K562 (cell line): ENCODE results near the gene EFNA2. TPM values are rescaled to one million over a fixed set of nuclear protein-coding genes. Genes with fewer than 3 reads are reported as not detected.

Experiments
- CCNT2 ChIP-seq: IDR thresholded peaks from 2 replicates; pipeline ENCODE4 v1.6.1; 2011; ENCODE audit warnings: borderline replicate concordance, low read depth, mild to moderate bottlenecking, moderate library complexity, mixed read lengths, low read length; ENCODE audit not compliant: insufficient read length; ENCODE audit errors: extremely low read depth
- HES1 ChIP-seq: fragments of 450-650 bp; IDR thresholded peaks from 2 replicates; pipeline ENCODE4 v1.6.1; 2016; ENCODE audit warnings: low read depth, mild to moderate bottlenecking, moderate library complexity
- HIVEP1 ChIP-seq: fragments of 250-450 bp; sonication (Bioruptor Pico); IDR thresholded peaks from 2 replicates; pipeline ENCODE4 v1.4.0; 2020; ENCODE audit warnings: mild to moderate bottlenecking
- MTA3 ChIP-seq: fragments of 450-650 bp; formaldehyde crosslinking; IDR thresholded peaks from 2 replicates; pipeline ENCODE4 v1.6.1; 2017; ENCODE audit warnings: mild to moderate bottlenecking, borderline replicate concordance
- PKNOX1 ChIP-seq: fragments of 450-650 bp; IDR thresholded peaks from 2 replicates; pipeline ENCODE4 v1.6.1; 2016
- POLR2AphosphoS5 ChIP-seq: IDR thresholded peaks from 2 replicates; pipeline ENCODE4 v1.6.1; 2011; ENCODE audit warnings: mild to moderate bottlenecking, low read depth, low read length, moderate library complexity; ENCODE audit not compliant: control insufficient read depth, insufficient read depth
- RFX7 ChIP-seq: fragments of 250-450 bp; sonication (Bioruptor Pico); IDR thresholded peaks from 2 replicates; pipeline ENCODE4 v1.5.1; 2021; ENCODE audit warnings: mild to moderate bottlenecking
- TBL1XR1 ChIP-seq, 2 experiments: IDR thresholded peaks; 2 replicates each; pipeline ENCODE4 v1.6.1; 2012; ENCODE audit warnings: improper control_type of control experiment in 2 of 2, low read length in 2 of 2, mild to moderate bottlenecking in 1 of 2
- ZNF408 ChIP-seq: fragments of 250-450 bp; sonication (Bioruptor Pico); IDR thresholded peaks from 2 replicates; pipeline ENCODE4 v1.4.0; 2020; ENCODE audit warnings: low read depth, mild to moderate bottlenecking, moderate library complexity
- ZNF436 ChIP-seq: fragments of 250-450, 450-650 bp; sonication (Bioruptor Pico); formaldehyde crosslinking; IDR thresholded peaks from 2 replicates; pipeline ENCODE4 v1.7.0; 2020; ENCODE audit warnings: mild to moderate bottlenecking
- ZNF584 ChIP-seq: fragments of 200-800 bp; sonication (Bioruptor generic); IDR thresholded peaks from 2 replicates; pipeline ENCODE4 v1.6.1; 2016; ENCODE audit warnings: low read depth, mild to moderate bottlenecking, missing genetic modification characterization, missing compliant biosample characterization
- polyA plus RNA-seq, 8 experiments: library from polyadenylated mRNA; depleted of rRNA in 4 of 8; stranded (reverse) in 5 of 8; unstranded in 3 of 8; fragments of >200 nt; fragmentation: Nextera tagmentation in 2 of 8; fragmentation: Illumina TruSeq in 1 of 8; extraction: Ambion mirVana in 2 of 8; extraction: Trizol in 1 of 8; gene quantifications; 2 replicates each; pipeline versions ENCODE4 v1.2.1 to v1.2.3, GENCODE V29; 2011 to 2014; ENCODE audit warnings: inconsistent platforms in 1 of 8, missing spikeins in 1 of 8
- total RNA-seq, 7 experiments: library from RNA; depleted of rRNA in 6 of 7; stranded (reverse); fragments of >200 nt in 6 of 7; fragmentation: Illumina TruSeq in 2 of 7; extraction: Trizol in 2 of 7; gene quantifications; 2 replicates each; pipeline versions ENCODE4 v1.2.1 to v1.2.3, GENCODE V29; 2011 to 2021; ENCODE audit warnings: low replicate concordance in 1 of 7

The EFNA2 gene
- total and polyA plus RNA-seq, 9 of the 15 experiments (the other 6 are each of a cell fraction or from before 2014, with no cell fraction given) = 0.11 to 0.44 (median 0.15) TPM; not detected in 6

GRCh38 chr19:1248786-1249297 is 36.8 kb upstream of the EFNA2 start (continued):
- TF ChIP-seq ZNF408 (CRISPR knock-in tag) = no peak
- TF ChIP-seq RFX7 = no peak
- no peak for TF ChIP-seq PKNOX1
- TF ChIP-seq TBL1XR1 (IDR thresholded peaks at IDR 0.05; ENCODE audit: low read length in 2 of 2) = 0 out of 4 replicates have a peak, but pooled peaks of 1 of the 2 experiments have one; percentile 13
- 0 out of 2 replicates have a peak, but pooled peaks have one; percentile 54 for TF ChIP-seq MTA3
- no peak for TF ChIP-seq ZNF436
- TF ChIP-seq POLR2AphosphoS5 = no peak
- TF ChIP-seq CCNT2 = peak; percentile 81
- no peak for TF ChIP-seq HIVEP1
- TF ChIP-seq ZNF584 (CRISPR knock-in tag) = no peak
- TF ChIP-seq HES1 = no peak
